MM.1S (cell line): ENCODE results near the gene IZUMO2.
"Not testable (repeated sequence)": the region's sequence is repeated elsewhere in the genome, so short reads cannot be mapped to it uniquely, and the experiment has no call there.

ENCODE experiments used
- EZH2phosphoT487 ChIP-seq: fragments of 300-600 bp; sonication (generic); IDR thresholded peaks from 2 replicates; pipeline ENCODE4 v1.6.1; 2018; ENCODE audit warnings: antibody characterized with exemption, low read length
- TF ChIP-seq, protein P1 (sequence below): fragments of 300-600 bp; sonication (generic); IDR thresholded peaks from 2 replicates; pipeline ENCODE4 v1.5.1; 2016; ENCODE audit warnings: antibody characterized with exemption, low read length, mixed read lengths

- TF ChIP-seq, protein P1, sequence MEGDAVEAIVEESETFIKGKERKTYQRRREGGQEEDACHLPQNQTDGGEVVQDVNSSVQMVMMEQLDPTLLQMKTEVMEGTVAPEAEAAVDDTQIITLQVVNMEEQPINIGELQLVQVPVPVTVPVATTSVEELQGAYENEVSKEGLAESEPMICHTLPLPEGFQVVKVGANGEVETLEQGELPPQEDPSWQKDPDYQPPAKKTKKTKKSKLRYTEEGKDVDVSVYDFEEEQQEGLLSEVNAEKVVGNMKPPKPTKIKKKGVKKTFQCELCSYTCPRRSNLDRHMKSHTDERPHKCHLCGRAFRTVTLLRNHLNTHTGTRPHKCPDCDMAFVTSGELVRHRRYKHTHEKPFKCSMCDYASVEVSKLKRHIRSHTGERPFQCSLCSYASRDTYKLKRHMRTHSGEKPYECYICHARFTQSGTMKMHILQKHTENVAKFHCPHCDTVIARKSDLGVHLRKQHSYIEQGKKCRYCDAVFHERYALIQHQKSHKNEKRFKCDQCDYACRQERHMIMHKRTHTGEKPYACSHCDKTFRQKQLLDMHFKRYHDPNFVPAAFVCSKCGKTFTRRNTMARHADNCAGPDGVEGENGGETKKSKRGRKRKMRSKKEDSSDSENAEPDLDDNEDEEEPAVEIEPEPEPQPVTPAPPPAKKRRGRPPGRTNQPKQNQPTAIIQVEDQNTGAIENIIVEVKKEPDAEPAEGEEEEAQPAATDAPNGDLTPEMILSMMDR = not testable (repeated sequence)
- TF ChIP-seq EZH2phosphoT487 = not testable (repeated sequence)
Observed at GRCh38 chr19:50133518-50134492, 29.3 kb downstream of the IZUMO2 start.
